ENCODE measurements around the gene EXOC1L. TPM values are rescaled to one million over a fixed set of nuclear protein-coding genes. Genes with fewer than 3 reads are reported as not detected.

Gene EXOC1L
- total and polyA plus RNA-seq, 2 of the 13 experiments (the other 11 are each of a cell fraction or from before 2014, with no cell fraction given): not detected

GRCh38 chr4:55884851-55885219 is 65.2 kb downstream of the EXOC1L start (continued):
- TF ChIP-seq ZNF530 (CRISPR knock-in tag; IDR thresholded peaks at IDR 0.05; ENCODE audit: low read depth) (no peak), LCORL (IDR thresholded peaks at IDR 0.05) (no peak), LCORL (CRISPR knock-in tag; IDR thresholded peaks at IDR 0.05) (no peak), ZNF747 (CRISPR knock-in tag; IDR thresholded peaks at IDR 0.05; ENCODE audit: borderline replicate concordance) (no peak), ZNF263 (CRISPR knock-in tag; IDR thresholded peaks at IDR 0.05) (no peak)
- TF ChIP-seq, protein P1, sequence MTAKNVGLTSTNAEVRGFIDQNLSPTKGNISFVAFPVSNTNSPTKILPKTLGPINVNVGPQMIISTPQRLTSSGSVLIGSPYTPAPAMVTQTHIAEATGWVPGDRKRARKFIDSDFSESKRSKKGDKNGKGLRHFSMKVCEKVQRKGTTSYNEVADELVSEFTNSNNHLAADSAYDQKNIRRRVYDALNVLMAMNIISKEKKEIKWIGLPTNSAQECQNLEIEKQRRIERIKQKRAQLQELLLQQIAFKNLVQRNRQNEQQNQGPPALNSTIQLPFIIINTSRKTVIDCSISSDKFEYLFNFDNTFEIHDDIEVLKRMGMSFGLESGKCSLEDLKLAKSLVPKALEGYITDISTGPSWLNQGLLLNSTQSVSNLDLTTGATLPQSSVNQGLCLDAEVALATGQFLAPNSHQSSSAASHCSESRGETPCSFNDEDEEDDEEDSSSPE (CRISPR knock-in tag; IDR thresholded peaks at IDR 0.05): no peak

Small RNA genes within 50 kb of the gene (small RNA-seq; reads per million reads assigned to genes)
- gene RNU6-276P (ENCODE audit: insufficient read depth in 2 of 3, insufficient read length in 3 of 3, low read depth in 2 of 3, low replicate concordance in 1 of 3) (0 reads per million in 3 experiments), gene RNU6-652P (ENCODE audit: insufficient read depth in 2 of 3, insufficient read length in 3 of 3, low read depth in 2 of 3, low replicate concordance in 1 of 3) (0 reads per million in 3 experiments)

Other genes with a start within 250 kb of the EXOC1L start
- gene PDCL2, start 227.5 kb upstream of the EXOC1L start, total RNA-seq (2016; rRNA removed; fragmentation: Illumina TruSeq; extraction: Trizol): not detected in 2 replicates
- gene PDCL2, start 227.5 kb upstream of the EXOC1L start, polyA plus RNA-seq (2011; rRNA removed): not detected in 2 replicates
- gene NMU, start 183.5 kb upstream of the EXOC1L start, total RNA-seq (2016; rRNA removed; fragmentation: Illumina TruSeq; extraction: Trizol): not detected in 2 replicates
- gene NMU, start 183.5 kb upstream of the EXOC1L start, polyA plus RNA-seq (2011; rRNA removed): not detected in 2 replicates
- 18.4 and 23.8 TPM in 2 replicates for gene EXOC1, start 33.9 kb downstream of the EXOC1L start, total RNA-seq (2016; rRNA removed; fragmentation: Illumina TruSeq; extraction: Trizol)
- 8.9 and 9.1 TPM in 2 replicates for gene EXOC1, start 33.9 kb downstream of the EXOC1L start, polyA plus RNA-seq (2011; rRNA removed)
- 8.4 and 8.8 TPM in 2 replicates for gene CEP135, start 129.2 kb downstream of the EXOC1L start, total RNA-seq (2016; rRNA removed; fragmentation: Illumina TruSeq; extraction: Trizol)
- 0.89 and 1.7 TPM in 2 replicates for gene CEP135, start 129.2 kb downstream of the EXOC1L start, polyA plus RNA-seq (2011; rRNA removed)

Measured in HepG2 (cell line).